Parathyroid adenoma (tissue), 2 donors: ENCODE measurements around the gene CCDC85A.

Experiments used
- H2AFZ ChIP-seq: fragments of 300-600 bp; sonication (generic); one replicate; pipeline ENCODE4 v1.7.0; 2017; ENCODE audit warnings: antibody characterized with exemption, mild to moderate bottlenecking
- H3K27ac ChIP-seq: fragments of 300-600 bp; sonication (generic); one replicate; pipeline ENCODE4 v1.7.0; 2017
- H3K27me3 ChIP-seq: fragments of 300-600 bp; sonication (generic); one replicate; pipeline ENCODE4 v1.7.0; 2017; ENCODE audit warnings: low read length; ENCODE audit not compliant: control insufficient read depth, insufficient read depth
- H3K36me3 ChIP-seq: fragments of 300-600 bp; sonication (generic); one replicate; pipeline ENCODE4 v1.7.0; 2017; ENCODE audit warnings: low read length; ENCODE audit not compliant: control insufficient read depth, insufficient read depth
- H3K4me1 ChIP-seq: fragments of 300-600 bp; sonication (generic); one replicate; pipeline ENCODE4 v1.7.0; 2017; ENCODE audit warnings: control low read depth
- H3K4me2 ChIP-seq: fragments of 300-600 bp; sonication (generic); one replicate; pipeline ENCODE4 v1.7.0; 2017; ENCODE audit warnings: low read length
- H3K4me3 ChIP-seq: fragments of 300-600 bp; sonication (generic); one replicate; pipeline ENCODE4 v1.7.0; 2017; ENCODE audit warnings: low read depth, low read length
- H3K79me2 ChIP-seq: fragments of 300-600 bp; sonication (generic); one replicate; pipeline ENCODE4 v1.7.0; 2017; ENCODE audit warnings: control low read depth
- H3K9ac ChIP-seq: fragments of 300-600 bp; sonication (generic); one replicate; pipeline ENCODE4 v1.7.0; 2017; ENCODE audit warnings: mild to moderate bottlenecking
- H3K9me3 ChIP-seq: fragments of 300-600 bp; sonication (generic); one replicate; pipeline ENCODE4 v1.7.0; 2017; ENCODE audit warnings: low read length; ENCODE audit not compliant: control insufficient read depth
- CTCF ChIP-seq: fragments of 300-600 bp; sonication (generic); IDR thresholded peaks from one replicate; pipeline ENCODE4 v1.7.0; 2017; ENCODE audit warnings: antibody characterized with exemption, mild to moderate bottlenecking
- donor health status: primary hyperparathyroidism.

Gene CCDC85A

GRCh38 chr2:56287508-56287907 lies 103.7 kb downstream of the CCDC85A start:
- no peak overlapping the region for H2AFZ ChIP-seq
- H3K4me3 ChIP-seq, result no peak overlapping the region
- no peaks in the 10 kb centered on the region for H3K79me2 ChIP-seq
- H3K9ac ChIP-seq, result no peak overlapping the region
- no peaks in the 10 kb centered on the region for H3K36me3 ChIP-seq
- no peaks in the 10 kb centered on the region for H3K4me1 ChIP-seq
- TF ChIP-seq CTCF, result no peak
- no peak overlapping the region for H3K4me2 ChIP-seq
- H3K27ac ChIP-seq, result no peak overlapping the region
- no peaks in the 10 kb centered on the region for H3K9me3 ChIP-seq
- no peaks in the 10 kb centered on the region for H3K27me3 ChIP-seq

- H3K4me1 ChIP-seq, result no peaks in the 10 kb centered on the region
- H3K9ac ChIP-seq, result no peak overlapping the region
- H3K36me3 ChIP-seq, result no peaks in the 10 kb centered on the region
- no peaks in the 10 kb centered on the region for H3K27me3 ChIP-seq
- no peak overlapping the region for H3K4me3 ChIP-seq
- TF ChIP-seq CTCF, result no peak
- no peak overlapping the region for H2AFZ ChIP-seq
- no peak overlapping the region for H3K27ac ChIP-seq
- no peaks in the 10 kb centered on the region for H3K9me3 ChIP-seq
- H3K4me2 ChIP-seq, result no peak overlapping the region
- no peaks in the 10 kb centered on the region for H3K79me2 ChIP-seq
Measured at GRCh38 chr2:56287974-56288373, 104.2 kb downstream of the CCDC85A start.

- Histone ChIP-seq H3K9me3 (no peaks in the 10 kb centered on the region), H3K9ac (no peak overlapping the region), H3K4me2 (no peak overlapping the region), H3K27me3 (no peaks in the 10 kb centered on the region), H3K36me3 (no peaks in the 10 kb centered on the region), H3K4me1 (no peaks in the 10 kb centered on the region), H3K4me3 (no peak overlapping the region), H3K27ac (no peak overlapping the region), H3K79me2 (no peaks in the 10 kb centered on the region), H2AFZ (no peak overlapping the region)
- TF ChIP-seq CTCF, result peak; percentile 7
Measured at GRCh38 chr2:56288838-56289580, 105.2 kb downstream of the CCDC85A start.

GRCh38 chr2:56291711-56292110 lies 107.9 kb downstream of the CCDC85A start:
- H3K9ac ChIP-seq, result no peak overlapping the region
- H3K36me3 ChIP-seq, result no peaks in the 10 kb centered on the region
- H3K4me2 ChIP-seq, result no peak overlapping the region
- no peaks in the 10 kb centered on the region for H3K27me3 ChIP-seq
- H3K4me1 ChIP-seq, result no peaks in the 10 kb centered on the region
- H3K79me2 ChIP-seq, result no peaks in the 10 kb centered on the region
- TF ChIP-seq CTCF, result no peak
- no peak overlapping the region for H3K4me3 ChIP-seq
- no peaks in the 10 kb centered on the region for H3K9me3 ChIP-seq
- no peak overlapping the region for H2AFZ ChIP-seq
- no peak overlapping the region for H3K27ac ChIP-seq

- no peaks in the 10 kb centered on the region for H3K9me3 ChIP-seq
- no peaks in the 10 kb centered on the region for H3K79me2 ChIP-seq
- no peaks in the 10 kb centered on the region for H3K27me3 ChIP-seq
- TF ChIP-seq CTCF, result no peak
- H3K4me1 ChIP-seq, result no peaks in the 10 kb centered on the region
- no peaks in the 10 kb centered on the region for H3K36me3 ChIP-seq
- no peak overlapping the region for H2AFZ ChIP-seq
- no peak overlapping the region for H3K9ac ChIP-seq
- no peak overlapping the region for H3K4me3 ChIP-seq
- no peak overlapping the region for H3K27ac ChIP-seq
- no peak overlapping the region for H3K4me2 ChIP-seq
Measured at GRCh38 chr2:56292951-56293350, 109.2 kb downstream of the CCDC85A start.
